ENCODE data around the gene FEN1. TPM values are rescaled to one million over a fixed set of nuclear protein-coding genes. Genes with fewer than 3 reads are reported as not detected.

FEN1 gene
- total RNA-seq, 1 donor from 2014 or later, result 5.4 TPM

DNA sequence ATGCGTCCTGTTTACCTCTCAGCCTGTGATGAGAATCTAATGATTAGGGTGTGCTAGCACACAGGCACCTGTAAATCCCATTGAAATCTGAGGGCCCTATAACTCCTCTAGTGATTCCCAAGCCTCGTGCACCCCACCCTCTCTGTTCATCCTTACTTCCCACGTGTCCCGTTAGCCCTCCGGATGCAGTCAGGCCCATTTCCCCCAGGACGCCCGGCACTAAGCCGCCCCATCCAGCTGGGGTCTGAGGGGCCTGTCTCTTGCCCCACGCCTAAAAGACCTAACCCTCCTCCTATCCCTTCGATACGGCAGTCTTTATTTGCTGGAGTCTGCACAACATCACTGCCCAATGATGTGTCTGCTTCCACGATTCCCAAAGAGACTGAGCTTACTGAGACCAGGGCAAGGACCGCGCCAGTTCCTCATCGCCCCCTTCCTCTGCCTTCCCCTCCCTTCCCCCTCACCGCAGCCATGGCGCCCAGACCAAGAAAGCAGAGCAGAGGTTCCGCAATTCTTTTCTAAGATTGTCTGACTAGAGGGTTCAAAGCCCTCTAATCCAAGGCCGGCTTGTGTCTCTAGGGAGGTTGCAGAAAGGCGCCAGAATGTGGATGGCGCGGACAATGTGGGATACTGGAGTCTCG lies 34.3 kb downstream of the FEN1 start:
- peak; percentile 65 for DNase-seq
- no peaks in the 10 kb centered on the region for H3K9me3 ChIP-seq
- peak overlapping the region; percentile 67 for H3K4me3 ChIP-seq
- no peak for TF ChIP-seq CTCF (IDR thresholded peaks at IDR 0.05)
- H3K4me1 ChIP-seq, result peaks cover 40% of the 10 kb centered on the region
- H3K27me3 ChIP-seq (ENCODE audit: low read depth), result peaks cover 17% of the 10 kb centered on the region
- peak overlapping the region; percentile 85 for H3K27ac ChIP-seq
- intact Hi-C loops (cut with DNase I), result no loop called here
- peak; percentile 4 to 30 for ATAC-seq
- H3K36me3 ChIP-seq, result no peaks in the 10 kb centered on the region

DNA sequence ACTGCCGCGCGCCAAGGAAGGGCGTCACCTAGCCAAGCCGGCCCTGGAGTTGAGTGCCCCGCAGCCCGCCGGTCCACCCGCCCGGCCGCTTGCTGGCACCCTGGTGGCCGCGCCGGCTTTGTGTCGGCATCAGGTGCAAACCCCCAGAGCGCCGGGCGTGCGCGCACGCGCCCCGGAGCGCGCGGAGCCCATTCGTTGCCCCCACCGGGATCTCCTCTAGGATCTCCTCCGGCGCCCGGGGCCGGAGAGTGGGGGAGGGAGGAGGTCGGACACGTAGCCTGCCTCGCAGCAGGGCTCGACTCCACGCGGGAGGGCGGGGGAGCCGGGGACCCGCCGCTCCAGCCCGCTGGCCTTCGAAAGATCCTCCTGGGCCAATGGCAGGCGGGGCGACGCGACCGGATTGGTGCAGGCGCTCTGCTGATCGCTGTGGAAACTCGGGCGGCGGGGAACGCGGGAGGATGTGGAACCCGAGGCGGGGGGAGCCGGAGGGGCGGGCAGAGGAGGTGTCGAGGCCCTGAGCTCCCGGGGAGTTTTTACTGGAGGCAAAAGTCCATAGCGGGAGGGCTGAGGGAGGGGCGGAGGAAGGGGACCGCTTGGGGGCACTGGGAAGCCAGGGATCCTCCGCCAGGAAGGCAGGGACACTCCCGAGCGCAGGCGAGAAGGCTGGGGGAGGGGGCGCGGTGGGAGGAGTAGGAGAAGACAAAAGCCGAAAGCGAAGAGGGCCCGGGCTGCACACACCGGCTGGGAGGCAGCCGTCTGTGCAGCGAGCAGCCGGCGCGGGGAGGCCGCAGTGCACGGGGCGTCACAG lies 35.1 kb downstream of the FEN1 start, which contains the start of gene FADS2:
Gene FADS2, plus strand, starts transcription at position 730 of the 808 bp plus-strand sequence. CDS start 91 bp downstream, outside the sequence.
- Histone ChIP-seq H3K4me3 (peak within 1 kb of the TSS; percentile 67), H3K27me3 (ENCODE audit: low read depth) (peaks cover 17% of the 10 kb centered on the region), H3K9me3 (no peaks in the 10 kb centered on the region), H3K27ac (peak within 1 kb of the TSS; percentile 85), H3K4me1 (peaks cover 40% of the 10 kb centered on the region), H3K36me3 (no peaks in the 10 kb centered on the region)
- TF ChIP-seq CTCF (IDR thresholded peaks at IDR 0.05), result no peak
- ATAC-seq, result peak; percentile 91 to 94
- intact Hi-C loops (cut with DNase I), result no loop called here
- peak; percentile 94 for DNase-seq

DNA sequence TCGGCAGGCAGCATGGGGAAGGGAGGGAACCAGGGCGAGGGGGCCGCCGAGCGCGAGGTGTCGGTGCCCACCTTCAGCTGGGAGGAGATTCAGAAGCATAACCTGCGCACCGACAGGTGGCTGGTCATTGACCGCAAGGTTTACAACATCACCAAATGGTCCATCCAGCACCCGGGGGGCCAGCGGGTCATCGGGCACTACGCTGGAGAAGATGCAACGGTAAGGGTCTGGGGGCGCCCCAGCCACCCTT lies 35.6 kb downstream of the FEN1 start:
- no peak for DNase-seq
- ATAC-seq, result peak in 1 of 2 donors; percentile 1
- H3K36me3 ChIP-seq, result no peaks in the 10 kb centered on the region
- TF ChIP-seq CTCF (IDR thresholded peaks at IDR 0.05), result no peak
- H3K27me3 ChIP-seq (ENCODE audit: low read depth), result peaks cover 17% of the 10 kb centered on the region
- no peaks in the 10 kb centered on the region for H3K9me3 ChIP-seq
- peak overlapping the region; percentile 67 for H3K4me3 ChIP-seq
- intact Hi-C loops (cut with DNase I), result no loop called here
- peaks cover 40% of the 10 kb centered on the region for H3K4me1 ChIP-seq
- peak overlapping the region; percentile 85 for H3K27ac ChIP-seq

GRCh38 chr11:61828629-61829407 lies 36.1 kb downstream of the FEN1 start:
- Histone ChIP-seq H3K36me3 (no peaks in the 10 kb centered on the region), H3K4me3 (peak overlapping the region; percentile 67), H3K9me3 (no peaks in the 10 kb centered on the region), H3K4me1 (peaks cover 40% of the 10 kb centered on the region), H3K27ac (peak overlapping the region; percentile 85), H3K27me3 (ENCODE audit: low read depth) (peaks cover 17% of the 10 kb centered on the region)
- peak; percentile 62 for DNase-seq
- TF ChIP-seq CTCF (IDR thresholded peaks at IDR 0.05), result peak; percentile 36
- intact Hi-C loops (cut with DNase I), result no loop called here
- ATAC-seq, result peak; percentile 41 to 60

DNA sequence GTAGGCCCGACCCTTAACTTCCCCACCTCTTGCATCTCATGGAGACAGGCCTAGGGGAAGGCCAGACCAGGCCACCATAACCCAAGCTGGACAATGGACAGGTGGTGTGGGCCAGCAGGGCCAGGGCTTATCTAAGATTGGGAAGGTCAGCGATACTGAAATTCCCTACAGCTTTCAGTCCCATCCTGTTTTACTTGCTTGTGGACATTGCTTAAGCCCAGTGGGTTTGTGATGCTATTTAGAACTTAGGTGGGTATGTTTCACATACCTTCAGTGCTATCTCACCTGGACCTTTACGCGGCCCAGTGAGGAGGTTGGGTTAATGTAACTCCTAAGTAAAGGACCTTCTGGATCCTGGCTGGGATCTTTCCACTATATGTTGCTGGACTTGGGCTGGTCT lies 37.1 kb downstream of the FEN1 start:
- Histone ChIP-seq H3K27ac (peak overlapping the region; percentile 38), H3K36me3 (no peaks in the 10 kb centered on the region), H3K4me3 (peak overlapping the region; percentile 67), H3K27me3 (ENCODE audit: low read depth) (peaks cover 17% of the 10 kb centered on the region), H3K9me3 (no peaks in the 10 kb centered on the region), H3K4me1 (peaks cover 48% of the 10 kb centered on the region)
- DNase-seq, result no peak
- TF ChIP-seq CTCF (IDR thresholded peaks at IDR 0.05), result no peak
- intact Hi-C loops (cut with DNase I), result no loop called here
- no peak for ATAC-seq

Measured in lower lobe of right lung (tissue), 2 donors.